Spleen (tissue), 7 donors: ENCODE data around the gene PRKG1.
"Not testable (repeated sequence)": the region's sequence is repeated elsewhere in the genome, so short reads cannot be mapped to it uniquely, and the experiment has no call there.

ENCODE experiments used
- CTCF ChIP-seq, 11 experiments: fragments of 200-600 bp in 7 of 11; fragments of 450-650 bp in 4 of 11; sonication (generic) in 4 of 11; IDR thresholded peaks in 8 of 11; conservative IDR thresholded peaks in 3 of 11; 1 replicate in 7 of 11; 2 replicates in 4 of 11; pipeline versions ENCODE4 v1.4.0 to v1.8.0; 2016 to 2021; ENCODE audit warnings: antibody characterized with exemption in 11 of 11, inconsistent platforms in 4 of 11, mild to moderate bottlenecking in 1 of 11
- POLR2AphosphoS5 ChIP-seq, 3 donors: sonication (generic); formaldehyde crosslinking; IDR thresholded peaks; one replicate each; pipeline ENCODE4 v1.5.1; 2017; ENCODE audit warnings: antibody characterized with exemption in 3 of 3
- donor health status: DM: no; HTN: no; CAD: no; lungs with moderate emphysema.
- donor health status: DM: no; HTN: no; CAD: no.
- donor health status: DM: no; HTN: no; CAD: no.

GRCh38 chr10:51341745-51342144, 267.5 kb downstream of the PRKG1 start:
- not testable (repeated sequence) for TF ChIP-seq POLR2AphosphoS5 (IDR thresholded peaks at IDR 0.05); CTCF (IDR thresholded peaks at IDR 0.05 in 8 of 11, conservative IDR thresholded peaks at IDR 0.05 in 3 of 11)
